G401 (cell line): ENCODE results near the gene MUC6. TPM values are rescaled to one million over a fixed set of nuclear protein-coding genes. Genes with fewer than 3 reads are reported as not detected.

ENCODE experiments used
- DNase-seq: peaks from one replicate; pipeline ENCODE4 v3.0.0-alpha.2; 2015; ENCODE audit warnings: low spot score
- in situ Hi-C: cut with HindIII; loops from 2 replicates; pipeline ENCODE4 v1.10.0; 2016; ENCODE audit warnings: low sequenced_read_pairs, mixed read lengths
- total RNA-seq: library from RNA; depleted of rRNA; stranded (reverse); fragments of >200 nt; shearing (Covaris generic); gene quantifications from 2 replicates; pipeline ENCODE4 v1.2.3, GENCODE V29; 2014

The MUC6 gene
- total RNA-seq, 1 experiment from 2014 or later: not detected

DNA sequence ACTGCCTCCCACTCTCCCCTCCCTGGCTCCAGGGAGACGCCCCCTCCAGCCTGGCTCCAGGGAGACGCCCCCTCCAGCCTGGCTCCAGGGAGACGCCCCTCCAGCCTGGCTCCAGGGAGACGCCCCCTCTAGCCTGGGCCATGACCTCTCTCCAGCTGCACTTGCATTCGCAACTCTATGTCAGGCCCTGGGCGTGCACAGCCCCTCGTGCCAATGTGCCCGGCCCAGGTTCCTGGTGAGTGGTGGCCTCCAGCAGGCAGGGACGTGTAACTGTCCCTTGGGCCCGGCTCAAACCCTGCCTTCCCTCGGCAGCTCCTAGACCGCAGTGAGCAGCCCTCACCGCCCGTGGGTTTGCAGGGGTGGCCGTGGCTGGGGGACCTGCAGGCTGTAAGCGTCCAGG is 6.9 kb downstream of the MUC6 start:
- in situ Hi-C loops: no loop called here
- DNase-seq: no peak

DNA sequence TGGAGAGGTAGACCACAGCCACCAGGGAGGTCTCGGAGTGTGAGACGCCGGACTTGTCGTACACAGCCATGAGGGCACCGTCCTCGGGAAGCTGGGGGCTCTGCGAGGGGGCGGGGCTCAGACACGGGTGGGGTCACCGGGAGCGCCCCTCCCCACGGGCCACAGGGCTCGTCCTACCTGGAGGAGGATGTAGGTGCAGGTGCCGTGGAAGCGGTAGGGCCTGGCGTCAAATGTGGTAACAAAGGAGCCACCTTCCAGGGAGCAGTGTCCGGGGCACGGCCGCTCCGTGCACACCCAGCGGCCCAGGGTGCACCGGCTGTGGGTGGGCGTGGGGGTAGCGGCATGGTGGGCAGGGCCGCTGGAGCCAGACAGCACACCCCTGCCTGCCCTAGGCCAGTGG is 7.5 kb downstream of the MUC6 start:
- no peak for DNase-seq
- in situ Hi-C loops: no loop called here

DNA sequence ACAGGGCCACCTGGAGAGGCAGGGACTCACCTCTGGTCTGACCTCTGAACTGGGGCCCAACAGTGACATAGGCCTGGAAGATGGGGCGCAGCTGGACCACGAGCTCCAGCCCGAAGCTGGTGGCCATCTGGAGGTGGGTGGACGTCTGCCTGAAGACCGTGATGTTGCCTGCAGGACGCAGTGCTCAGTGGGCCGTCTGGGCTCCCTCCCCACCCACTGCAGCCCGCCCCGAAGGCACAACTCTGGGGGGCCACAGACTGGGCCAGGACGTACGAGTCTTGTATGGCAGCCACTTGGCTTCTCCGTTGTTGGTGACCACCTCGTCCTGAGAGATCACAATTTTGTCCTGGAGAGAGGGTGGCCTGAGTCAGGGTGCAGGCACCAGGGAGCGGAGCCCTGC is 7.9 kb downstream of the MUC6 start:
- in situ Hi-C loops: no loop called here
- DNase-seq: no peak

GRCh38 chr11:1028291-1028540 is 8.3 kb downstream of the MUC6 start:
- in situ Hi-C loops: no loop called here

GRCh38 chr11:1027483-1028290 is 8.8 kb downstream of the MUC6 start:
- in situ Hi-C loops: no loop called here
- DNase-seq: no peak

More at GRCh38 chr11:1028291-1028540, 8.3 kb downstream of the MUC6 start:
- no peak for DNase-seq

GRCh38 chr11:1026641-1027482 is 9.7 kb downstream of the MUC6 start:
- in situ Hi-C loops: no loop called here
- no peak for DNase-seq

DNA sequence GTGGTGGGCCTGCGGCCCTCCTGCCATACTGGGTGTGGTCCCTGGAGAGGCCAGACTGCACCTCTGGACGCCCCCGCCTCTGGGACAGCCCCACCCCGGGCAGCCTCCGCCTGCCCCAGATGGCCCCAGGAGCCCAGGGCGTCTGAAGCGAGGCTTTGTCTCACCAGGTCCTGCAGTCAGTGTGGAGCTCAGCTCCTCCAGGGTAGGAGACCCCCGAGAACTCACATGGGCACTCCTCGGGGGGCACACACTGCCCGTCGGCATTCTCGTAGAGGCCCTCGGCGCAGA is 10.4 kb downstream of the MUC6 start:
- no peak for DNase-seq
- in situ Hi-C loops: no loop called here

- in situ Hi-C loops: no loop called here
- DNase-seq: no peak
Measured at GRCh38 chr11:1025410-1026162, 10.9 kb downstream of the MUC6 start.

DNA sequence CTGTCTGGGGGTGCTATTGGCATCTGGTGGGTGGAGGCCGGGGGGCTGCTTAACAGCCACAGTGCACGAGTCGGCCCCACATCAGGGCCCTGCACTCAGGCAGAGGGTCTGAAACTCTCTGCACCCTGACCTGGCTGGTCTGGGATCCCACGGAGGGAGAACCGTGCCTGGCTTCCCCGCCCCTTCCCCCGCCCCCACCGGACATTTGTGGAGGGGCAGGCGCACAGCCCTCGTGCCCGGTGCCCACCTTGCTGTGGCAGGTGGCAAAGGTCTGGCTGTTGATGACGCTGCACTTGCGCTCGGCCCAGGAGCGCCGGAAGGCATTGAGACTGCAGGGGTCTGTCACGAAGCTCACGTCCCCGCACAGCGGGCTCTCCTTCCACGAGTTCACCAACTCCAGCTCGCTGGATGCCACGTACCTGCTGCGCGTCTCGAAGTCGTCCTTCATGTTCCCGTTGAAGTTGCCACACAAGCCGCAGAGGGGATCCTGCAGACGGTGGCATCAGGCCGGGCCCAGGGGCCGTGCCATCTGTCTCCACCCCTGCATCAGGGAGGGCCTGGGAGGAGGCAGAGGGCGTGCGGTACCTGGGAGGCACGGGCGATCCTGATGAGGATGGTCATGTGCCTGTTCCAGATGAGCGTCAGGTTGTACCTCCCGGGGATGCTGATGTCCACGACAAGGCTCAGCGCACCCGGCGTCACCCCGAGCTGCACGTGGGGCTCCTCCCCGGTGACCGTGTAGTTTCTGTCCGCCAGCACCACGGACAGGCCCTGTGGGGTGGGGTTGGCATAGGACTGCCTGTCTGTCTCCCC is 11.7 kb downstream of the MUC6 start:
- in situ Hi-C loops: no loop called here
- DNase-seq: no peak

- in situ Hi-C loops: no loop called here
- DNase-seq: no peak
Measured at GRCh38 chr11:1023811-1024596, 12.5 kb downstream of the MUC6 start.

DNA sequence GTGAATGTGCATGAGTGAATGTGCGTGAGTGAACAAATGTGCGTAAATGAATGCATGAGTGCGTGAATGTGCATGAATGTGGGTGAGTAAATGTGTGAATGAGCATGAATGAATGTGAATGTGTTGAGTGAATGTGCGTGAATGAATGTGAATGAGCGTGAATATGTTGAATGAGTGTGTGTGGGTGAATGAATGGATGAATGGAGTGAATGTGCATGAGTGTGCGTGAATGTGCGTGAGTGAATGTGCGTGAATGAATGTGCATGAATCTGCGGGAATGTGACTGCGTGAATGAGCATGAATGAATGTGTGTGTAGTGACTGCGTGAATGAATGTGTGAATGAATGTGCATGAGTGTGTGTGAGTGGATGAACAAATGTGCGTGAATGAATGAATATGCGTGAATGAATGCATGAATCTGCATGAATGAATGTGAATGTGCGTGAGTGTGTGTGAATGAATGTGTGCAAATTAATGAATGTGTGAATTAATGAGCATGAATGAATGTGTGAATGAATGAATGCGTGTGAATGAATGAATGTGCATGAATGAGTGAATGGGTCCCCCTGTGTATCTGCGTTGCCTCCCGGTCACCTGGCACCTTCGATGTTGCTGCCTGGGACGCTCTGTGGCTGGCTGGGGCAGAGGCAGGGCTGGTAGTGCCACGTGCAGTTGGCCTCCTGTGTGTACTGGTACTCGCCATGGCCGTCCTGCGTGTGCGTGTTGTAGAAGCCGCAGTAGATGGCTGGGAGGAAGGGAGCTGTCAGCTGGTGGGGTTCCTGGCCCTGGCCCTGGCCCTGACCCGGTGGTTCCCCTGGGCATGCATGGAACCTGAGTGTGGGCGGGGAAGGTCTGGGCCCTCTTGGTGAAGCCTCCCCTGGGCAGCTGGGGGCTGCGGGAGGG is 13.4 kb downstream of the MUC6 start:
- in situ Hi-C loops: no loop called here

DNA sequence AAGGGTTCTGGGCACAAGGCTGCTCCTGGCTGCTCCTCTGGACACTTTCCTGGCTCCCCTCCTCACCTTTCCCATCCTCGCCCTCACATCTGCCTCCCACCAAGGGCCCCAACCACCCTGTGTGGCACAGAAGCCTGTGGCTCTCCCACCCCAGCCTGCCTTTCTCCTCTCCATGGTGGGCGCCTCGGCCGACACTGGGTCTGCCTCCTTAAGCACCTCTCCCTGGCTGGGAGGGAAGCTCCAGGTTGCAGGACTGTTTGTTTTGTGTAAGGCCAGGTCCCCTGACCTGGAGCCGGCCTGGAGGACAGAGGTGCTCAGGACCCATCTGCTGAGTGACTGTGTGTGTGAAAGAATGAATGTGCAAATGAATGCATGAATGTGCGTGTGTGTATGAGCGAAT is 14.1 kb downstream of the MUC6 start:
- DNase-seq: no peak
- in situ Hi-C loops: no loop called here

More for the DNA sequence above, 13.4 kb downstream of the MUC6 start:
- no peak for DNase-seq

DNA sequence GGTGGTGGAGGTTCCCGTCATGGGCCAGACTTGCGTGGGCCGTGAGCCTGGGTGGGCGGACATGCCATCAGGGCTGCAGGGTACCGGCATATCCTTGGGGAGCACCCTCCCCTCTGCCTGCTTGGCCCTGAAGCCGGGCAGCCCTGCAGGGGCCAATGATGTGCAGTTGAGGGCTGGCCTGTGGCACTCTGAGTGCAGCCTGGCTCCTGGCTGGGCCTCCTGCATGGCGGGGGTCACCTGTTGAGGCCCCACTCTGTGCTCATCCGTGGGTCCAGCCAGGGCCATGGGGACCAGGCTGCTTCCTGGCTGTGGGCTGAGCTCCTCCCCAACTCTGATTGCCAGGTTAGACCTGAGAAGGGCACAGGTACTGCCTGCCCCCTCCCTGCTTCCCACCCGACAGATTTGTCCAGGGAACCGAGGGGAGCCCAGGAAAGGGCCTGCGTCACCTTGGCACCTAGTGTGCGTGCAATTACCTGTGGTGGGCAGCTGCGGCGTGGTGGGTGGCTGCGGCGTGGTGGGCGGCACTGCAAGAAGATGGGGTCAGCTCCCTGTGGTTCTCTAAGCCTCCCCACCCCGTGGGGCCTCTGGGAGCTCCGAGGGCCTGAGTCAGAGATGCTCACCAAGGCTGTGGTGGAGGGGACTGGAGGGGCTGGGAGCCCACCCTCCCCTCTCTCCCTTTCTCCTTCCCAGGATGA is 16.2 kb downstream of the MUC6 start:
- in situ Hi-C loops: no loop called here
- no peak for DNase-seq

DNA sequence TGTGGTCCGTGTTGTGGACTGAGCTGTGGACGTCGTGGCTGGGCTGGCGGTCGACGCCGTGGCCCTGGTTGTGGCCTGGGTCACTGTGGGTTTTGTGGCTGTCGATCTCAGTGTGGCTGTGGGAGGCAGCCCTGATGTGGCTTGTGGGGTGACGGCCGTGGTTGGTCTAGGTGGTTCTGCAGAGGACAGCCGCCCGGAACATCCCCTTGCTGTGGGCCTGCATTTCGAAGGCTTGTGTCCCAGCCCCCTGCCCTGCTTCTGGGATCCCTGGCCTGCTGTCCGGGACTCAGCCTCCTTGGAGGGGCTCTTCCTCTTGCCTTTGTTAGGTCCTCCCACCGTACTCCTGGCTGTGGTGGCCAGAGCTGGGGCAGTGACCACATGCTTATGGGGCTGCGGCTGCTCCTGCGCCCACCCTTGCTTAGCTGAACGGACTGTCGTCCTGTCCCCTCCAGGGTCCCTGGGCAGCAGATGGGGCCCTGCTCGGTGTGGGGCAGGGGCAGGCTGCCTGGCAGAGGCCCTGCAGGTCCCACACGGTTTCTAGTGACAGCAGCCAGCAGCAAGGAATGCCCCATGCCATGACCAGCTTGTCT is 17.1 kb downstream of the MUC6 start:
- DNase-seq: no peak
- in situ Hi-C loops: no loop called here

DNA sequence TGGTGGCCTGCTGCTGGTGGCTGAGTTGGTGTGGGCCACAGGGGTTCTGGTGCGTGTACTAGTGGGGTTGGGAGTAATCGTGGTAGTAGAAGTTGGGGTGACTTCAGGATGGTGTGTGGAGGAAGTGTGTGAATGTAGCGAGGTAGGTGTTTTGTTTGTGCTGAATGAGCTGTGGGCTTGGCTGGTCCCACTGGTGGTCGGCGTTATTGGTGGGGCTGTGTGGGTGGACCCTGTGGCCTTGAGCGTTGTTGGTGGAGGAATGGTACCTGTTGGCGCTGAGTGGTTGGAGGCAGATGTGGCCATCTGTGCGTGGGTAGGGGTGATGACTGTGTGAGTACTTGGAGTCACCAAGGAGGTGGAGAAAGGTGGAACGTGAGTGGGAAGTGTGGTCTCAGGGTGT is 18.4 kb downstream of the MUC6 start:
- in situ Hi-C loops: no loop called here
- DNase-seq: no peak

DNA sequence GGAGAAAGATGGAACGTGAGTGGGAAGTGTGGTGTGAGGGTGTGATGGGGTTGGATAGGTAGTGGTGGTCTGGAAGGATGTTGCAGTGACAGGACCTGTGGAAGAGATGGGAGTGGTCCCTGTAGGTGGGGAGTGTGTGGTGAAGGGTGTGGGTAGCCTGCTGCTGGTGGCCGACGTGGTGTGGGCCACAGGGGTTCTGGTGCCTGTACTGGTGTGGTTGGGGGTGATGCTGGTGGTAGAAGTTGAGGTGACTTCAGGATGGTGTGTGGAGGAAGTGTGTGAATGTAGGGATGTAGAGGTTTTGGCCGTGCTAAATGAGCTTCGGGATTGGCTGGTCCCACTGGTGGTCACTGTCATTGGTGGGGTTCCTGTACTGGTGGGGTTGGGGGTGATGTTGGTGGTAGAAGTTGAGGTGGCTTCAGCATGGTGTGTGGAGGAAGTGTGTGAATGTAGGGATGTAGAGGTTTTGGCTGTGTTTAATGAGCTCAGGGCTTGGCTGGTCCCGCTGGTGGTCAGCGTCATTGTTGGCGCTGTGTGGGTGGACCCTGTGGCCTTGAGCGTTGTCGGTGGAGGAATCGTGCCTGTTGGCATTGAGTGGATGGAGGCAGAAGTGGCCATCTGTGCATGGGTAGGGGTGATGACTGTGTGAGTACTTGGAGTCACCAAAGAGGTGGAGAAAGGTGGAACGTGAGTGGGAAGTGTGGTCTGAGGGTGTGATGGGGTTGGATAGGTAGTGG is 19.1 kb downstream of the MUC6 start:
- DNase-seq: no peak

More for the DNA sequence above, 19.1 kb downstream of the MUC6 start:
- in situ Hi-C loops: no loop called here
